Measurements from ENCODE around the gene EYA3.

The EYA3 gene

GRCh38 chr1:28115267-28115666 lies 26.9 kb upstream of the EYA3 start:
- H3K9me3 ChIP-seq (ENCODE audit: insufficient read depth, low read length, severe bottlenecking) = no peaks in the 10 kb centered on the region
- H3K9ac ChIP-seq (ENCODE audit: low read depth, low read length) = no peak overlapping the region
- TF ChIP-seq EZH2 (IDR thresholded peaks at IDR 0.05; ENCODE audit: borderline replicate concordance, low read depth, low read length, severe bottlenecking) = no peak
- TF ChIP-seq, protein P1, sequence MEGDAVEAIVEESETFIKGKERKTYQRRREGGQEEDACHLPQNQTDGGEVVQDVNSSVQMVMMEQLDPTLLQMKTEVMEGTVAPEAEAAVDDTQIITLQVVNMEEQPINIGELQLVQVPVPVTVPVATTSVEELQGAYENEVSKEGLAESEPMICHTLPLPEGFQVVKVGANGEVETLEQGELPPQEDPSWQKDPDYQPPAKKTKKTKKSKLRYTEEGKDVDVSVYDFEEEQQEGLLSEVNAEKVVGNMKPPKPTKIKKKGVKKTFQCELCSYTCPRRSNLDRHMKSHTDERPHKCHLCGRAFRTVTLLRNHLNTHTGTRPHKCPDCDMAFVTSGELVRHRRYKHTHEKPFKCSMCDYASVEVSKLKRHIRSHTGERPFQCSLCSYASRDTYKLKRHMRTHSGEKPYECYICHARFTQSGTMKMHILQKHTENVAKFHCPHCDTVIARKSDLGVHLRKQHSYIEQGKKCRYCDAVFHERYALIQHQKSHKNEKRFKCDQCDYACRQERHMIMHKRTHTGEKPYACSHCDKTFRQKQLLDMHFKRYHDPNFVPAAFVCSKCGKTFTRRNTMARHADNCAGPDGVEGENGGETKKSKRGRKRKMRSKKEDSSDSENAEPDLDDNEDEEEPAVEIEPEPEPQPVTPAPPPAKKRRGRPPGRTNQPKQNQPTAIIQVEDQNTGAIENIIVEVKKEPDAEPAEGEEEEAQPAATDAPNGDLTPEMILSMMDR (IDR thresholded peaks at IDR 0.05; ENCODE audit: borderline replicate concordance, extremely low read depth, low read length, poor library complexity, severe bottlenecking) = no peak
- H2AFZ ChIP-seq (ENCODE audit: low read depth, low read length) = no peak overlapping the region
- no peak overlapping the region for H3K27ac ChIP-seq (ENCODE audit: low read length)
- ATAC-seq (ENCODE audit: insufficient read depth, low read depth) = peak; percentile 85
- peak overlapping the region; percentile 28; the same call in 1 of the 2 replicates for H3K4me2 ChIP-seq (ENCODE audit: insufficient read depth, low read length)
- H3K79me2 ChIP-seq (ENCODE audit: insufficient read depth, low read length) = no peaks in the 10 kb centered on the region
- no peaks in the 10 kb centered on the region for H3K36me3 ChIP-seq (ENCODE audit: insufficient read depth, low read length)
- H3K4me3 ChIP-seq (ENCODE audit: low read depth in 1 of 2, low read length in 2 of 2) = no peak overlapping the region
- peaks cover 12% of the 10 kb centered on the region for H3K4me1 ChIP-seq (ENCODE audit: insufficient read depth, low read length)
- H3K27me3 ChIP-seq (ENCODE audit: insufficient read depth, low read length, poor library complexity) = no peaks in the 10 kb centered on the region
- peak; percentile 78 for DNase-seq
- no peaks in the 10 kb centered on the region for H4K20me1 ChIP-seq (ENCODE audit: insufficient read depth, low read length)

DNA sequence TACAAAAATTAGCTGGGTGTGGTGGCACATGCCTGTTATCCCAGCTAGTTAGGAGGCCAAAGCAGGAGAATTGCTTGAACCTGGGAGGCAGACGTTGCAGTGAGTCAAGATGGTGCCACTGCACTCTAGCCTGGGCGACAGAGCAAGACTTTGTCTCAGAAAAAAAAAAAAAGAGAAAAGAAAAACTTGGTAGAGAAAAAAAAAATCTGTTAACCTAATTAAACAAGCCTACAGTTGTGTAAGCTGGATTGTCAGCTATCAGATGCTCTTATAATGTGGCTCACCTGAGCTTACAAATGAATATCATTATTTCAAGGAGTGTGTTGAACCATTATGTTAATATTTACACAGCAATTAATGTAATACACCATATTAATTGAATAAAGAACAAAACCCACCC lies 26.4 kb upstream of the EYA3 start:
- Histone ChIP-seq H3K4me1 (ENCODE audit: insufficient read depth, low read length) (peaks cover 12% of the 10 kb centered on the region), H3K27ac (ENCODE audit: low read length) (no peak overlapping the region), H3K9ac (ENCODE audit: low read depth, low read length) (no peak overlapping the region), H4K20me1 (ENCODE audit: insufficient read depth, low read length) (no peaks in the 10 kb centered on the region), H3K4me3 (ENCODE audit: low read depth in 1 of 2, low read length in 2 of 2) (no peak overlapping the region), H3K36me3 (ENCODE audit: insufficient read depth, low read length) (no peaks in the 10 kb centered on the region), H3K27me3 (ENCODE audit: insufficient read depth, low read length, poor library complexity) (no peaks in the 10 kb centered on the region), H3K4me2 (ENCODE audit: insufficient read depth, low read length) (peak overlapping the region; percentile 28; the same call in 1 of the 2 replicates), H2AFZ (ENCODE audit: low read depth, low read length) (no peak overlapping the region), H3K9me3 (ENCODE audit: insufficient read depth, low read length, severe bottlenecking) (no peaks in the 10 kb centered on the region), H3K79me2 (ENCODE audit: insufficient read depth, low read length) (no peaks in the 10 kb centered on the region)
- DNase-seq (no peak), ATAC-seq (ENCODE audit: insufficient read depth, low read depth) (no peak)
- TF ChIP-seq, protein P1 (IDR thresholded peaks at IDR 0.05; ENCODE audit: borderline replicate concordance, extremely low read depth, low read length, poor library complexity, severe bottlenecking) = no peak
- no peak for TF ChIP-seq EZH2 (IDR thresholded peaks at IDR 0.05; ENCODE audit: borderline replicate concordance, low read depth, low read length, severe bottlenecking)

DNA sequence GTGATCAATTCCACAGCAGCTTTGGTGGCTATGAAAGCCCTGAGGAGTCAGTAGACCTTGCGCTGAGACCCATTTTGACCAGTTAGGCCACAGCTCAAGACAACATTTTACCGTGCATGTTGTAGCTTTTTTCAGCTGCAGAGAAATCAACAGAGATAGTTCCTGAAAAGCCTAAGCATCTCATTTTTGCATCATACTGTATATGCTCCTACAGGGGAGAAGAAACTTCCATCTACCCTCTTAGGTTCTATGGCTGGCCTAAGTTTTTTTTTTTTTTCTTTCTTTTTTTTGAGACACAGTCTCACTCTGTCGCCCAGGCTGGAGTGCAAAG lies 24.8 kb upstream of the EYA3 start:
- ATAC-seq (ENCODE audit: insufficient read depth, low read depth) = peak; percentile 47; the same call in 1 of the 3 replicates
- Histone ChIP-seq H3K36me3 (ENCODE audit: insufficient read depth, low read length) (no peaks in the 10 kb centered on the region), H2AFZ (ENCODE audit: low read depth, low read length) (no peak overlapping the region), H3K4me1 (ENCODE audit: insufficient read depth, low read length) (peaks cover 12% of the 10 kb centered on the region), H3K27me3 (ENCODE audit: insufficient read depth, low read length, poor library complexity) (no peaks in the 10 kb centered on the region), H3K9me3 (ENCODE audit: insufficient read depth, low read length, severe bottlenecking) (no peaks in the 10 kb centered on the region), H3K4me2 (ENCODE audit: insufficient read depth, low read length) (no peak overlapping the region), H3K79me2 (ENCODE audit: insufficient read depth, low read length) (no peaks in the 10 kb centered on the region), H3K4me3 (ENCODE audit: low read depth in 1 of 2, low read length in 2 of 2) (no peak overlapping the region), H4K20me1 (ENCODE audit: insufficient read depth, low read length) (no peaks in the 10 kb centered on the region), H3K27ac (ENCODE audit: low read length) (no peak overlapping the region), H3K9ac (ENCODE audit: low read depth, low read length) (no peak overlapping the region)
- TF ChIP-seq EZH2 (IDR thresholded peaks at IDR 0.05; ENCODE audit: borderline replicate concordance, low read depth, low read length, severe bottlenecking) = no peak
- TF ChIP-seq, protein P1 (IDR thresholded peaks at IDR 0.05; ENCODE audit: borderline replicate concordance, extremely low read depth, low read length, poor library complexity, severe bottlenecking) = no peak
- DNase-seq = no peak

Measured in DND-41 (cell line).